Ovary (tissue), 9 donors: ENCODE measurements around the gene AP2B1. TPM values are rescaled to one million over a fixed set of nuclear protein-coding genes. Genes with fewer than 3 reads are reported as not detected.

Source experiments
- DNase-seq, 5 donors: peaks; one replicate each; pipeline ENCODE4 v3.0.0-alpha.2; 2019 to 2020
- H3K27ac ChIP-seq, 2 donors: fragments of 200-600 bp; one replicate each; pipeline versions ENCODE4 v1.5.1 to v1.8.0; 2019 to 2022
- H3K27me3 ChIP-seq: fragments of 200-600 bp; one replicate; pipeline ENCODE4 v1.8.0; 2022
- H3K36me3 ChIP-seq: fragments of 200-600 bp; sonication (generic); one replicate; pipeline ENCODE4 v1.5.1; 2019
- H3K4me1 ChIP-seq: one replicate; pipeline ENCODE4 v1.8.1; 2013; ENCODE audit warnings: mild to moderate bottlenecking, moderate library complexity; ENCODE audit not compliant: insufficient read depth
- H3K4me3 ChIP-seq: fragments of 200-600 bp; sonication (generic); one replicate; pipeline ENCODE4 v1.5.1; 2017
- H3K9me3 ChIP-seq, 2 donors: fragments of 200-600 bp in 1 of 2; sonication (generic) in 1 of 2; one replicate each; pipeline versions ENCODE4 v1.5.1 to v1.8.1; 2013 to 2019; ENCODE audit warnings: mild to moderate bottlenecking in 1 of 2, moderate library complexity in 1 of 2
- CTCF ChIP-seq, 3 donors: fragments of 450-650 bp in 2 of 3; fragments of 200-600 bp in 1 of 3; IDR thresholded peaks; one replicate each; pipeline versions ENCODE4 v1.5.1 to v1.8.0; 2016 to 2022; ENCODE audit warnings: antibody characterized with exemption in 3 of 3, mild to moderate bottlenecking in 1 of 3
- EP300 ChIP-seq: sonication (generic); formaldehyde crosslinking; IDR thresholded peaks from one replicate; pipeline ENCODE4 v1.6.1; 2017; ENCODE audit warnings: antibody characterized with exemption
- POLR2A ChIP-seq: fragments of 450-650 bp; IDR thresholded peaks from one replicate; pipeline ENCODE4 v1.6.1; 2017; ENCODE audit warnings: antibody characterized with exemption, mild to moderate bottlenecking, moderate library complexity
- WGBS, 3 donors: extraction: QIAGEN DNeasy Blood & Tissue Kit in 1 of 3; methylation state at CpG; one replicate each; pipeline versions ENCODE4 v1.1.5 to v1.1.7; 2013 to 2017; 5-methylcytosine and 5-hydroxymethylcytosine counted together
- intact Hi-C, 4 donors: fragments of 100-400 bp; cut with DNase I; formaldehyde crosslinking; loops; one replicate each; pipeline versions ENCODE4 v1.11.0 to v1.15.1; 2022 to 2023
- polyA plus RNA-seq, 2 donors: library from polyadenylated mRNA; stranded (reverse); fragments of 200-250 nt in 1 of 2; fragments of 350-450 nt in 1 of 2; fragmentation: Illumina TruSeq in 1 of 2; extraction: RNeasy Lipid Tissue Mini Kit (QIAGEN cat#74804) in 1 of 2; gene quantifications; one replicate each; pipeline ENCODE4 v1.2.3, GENCODE V29; 2013 to 2014
- small RNA-seq: library from RNA; depleted of rRNA; stranded (forward); fragments of <200 nt; gene quantifications from one replicate; pipeline ENCODE3, GENCODE V24; 2016
- total RNA-seq, 7 donors: library from RNA; depleted of rRNA in 2 of 7; stranded (reverse); fragments of >200 nt in 2 of 7; fragmentation: NEBNext Ultra II Directional in 3 of 7; extraction: Animal tissue kit (Norgen Biotek cat#: 25700) in 3 of 7; gene quantifications; one replicate each; pipeline versions ENCODE4 v1.1.0 to v1.2.4, GENCODE V29; 2016 to 2023
- donor health status: DM: no; HTN: no; CAD: no; lungs with moderate emphysema.
- donor health status: DM: no; HTN: no; CAD: no.
- donor health status: Bipolar disorder and iron deficiency.
- donor health status: DM: yes; HTN: yes; CAD: no.
- donor health status: DM: no; HTN: no; CAD: no.
- donor health status: DM: yes; HTN: yes; CAD: no.

Gene AP2B1
- total and polyA plus RNA-seq, 9 donors: 42.6 to 170 (median 139) TPM

GRCh38 chr17:35775039-35775438, 187.9 kb downstream of the AP2B1 start:
- H3K9me3 ChIP-seq: no peaks in the 10 kb centered on the region
- H3K4me3 ChIP-seq: no peak overlapping the region
- WGBS, 3 donors: 63 to 67% (median 64%) methylated on average over 5 of the region's 5 CpGs
- DNase-seq: no peak
- H3K4me1 ChIP-seq: no peaks in the 10 kb centered on the region
- H3K27ac ChIP-seq: no peak overlapping the region
- TF ChIP-seq EP300 (no peak), POLR2A (no peak), CTCF (IDR thresholded peaks at IDR 0.05) (no peak)
- no peaks in the 10 kb centered on the region for H3K27me3 ChIP-seq
- intact Hi-C loops: no loop called here
- no peaks in the 10 kb centered on the region for H3K36me3 ChIP-seq

- no peaks in the 10 kb centered on the region for H3K27me3 ChIP-seq
- H3K9me3 ChIP-seq: no peaks in the 10 kb centered on the region
- intact Hi-C loops: no loop called here
- TF ChIP-seq CTCF (IDR thresholded peaks at IDR 0.05): no peak
- no peak for TF ChIP-seq POLR2A
- no peak for TF ChIP-seq EP300
- no peak overlapping the region for H3K4me3 ChIP-seq
- no peak overlapping the region for H3K27ac ChIP-seq
- WGBS, 3 donors: 77 to 86% (median 81%) methylated on average over 6 of the region's 6 CpGs
- DNase-seq: no peak
- H3K36me3 ChIP-seq: no peaks in the 10 kb centered on the region
- H3K4me1 ChIP-seq: no peaks in the 10 kb centered on the region
These were observed 188.5 kb downstream of the AP2B1 start for GRCh38 chr17:35775583-35775982.

Small RNAs within 50 kb of the gene (small RNA-seq; reads per million reads assigned to genes)
- gene AC004134.1: not detected
- gene AC015911.1: not detected
- 84.1 reads per million, percentile 91 among the genes with 10 or more reads in this experiment for gene SNORD7

Other genes with a start within 250 kb of the AP2B1 start
- gene SLFN11, start 213.7 kb upstream of the AP2B1 start, total RNA-seq: 10 to 100 TPM; 27.7 to 75.0 (median 42.7) TPM
- gene SLFN11, start 213.7 kb upstream of the AP2B1 start, polyA plus RNA-seq: 10 to 100 TPM in 1 of 2 donors, 1 to 10 TPM in 1; 9.6 to 36.0 TPM
- 10 to 100 TPM in 2 of 7 donors, 1 to 10 TPM in 5; 7.0 to 11.3 (median 7.8) TPM for gene SLFN12, start 154.8 kb upstream of the AP2B1 start, total RNA-seq
- 10 to 100 TPM in 1 of 2 donors, 1 to 10 TPM in 1; 4.4 to 10.3 TPM for gene SLFN12, start 154.8 kb upstream of the AP2B1 start, polyA plus RNA-seq
- 10 to 100 TPM in 5 of 7 donors, 1 to 10 TPM in 2; 1.7 to 20.6 (median 14.4) TPM for gene SLFN13, start 138.6 kb upstream of the AP2B1 start, total RNA-seq
- 1 to 10 TPM in 1 of 2 donors, under 1 TPM in 1; 0.99 to 6.4 TPM for gene SLFN13, start 138.6 kb upstream of the AP2B1 start, polyA plus RNA-seq
- gene SLFN12L, start 49.6 kb upstream of the AP2B1 start, total RNA-seq: 1 to 10 TPM in 2 of 7 donors, under 1 TPM in 5; 0.23 to 1.2 (median 0.79) TPM
- gene SLFN12L, start 49.6 kb upstream of the AP2B1 start, polyA plus RNA-seq: 1 to 10 TPM in 1 of 2 donors, under 1 TPM in 1; 0.53 to 1.2 TPM
- not detected for gene SLFN14, start 26.5 kb upstream of the AP2B1 start, total RNA-seq
- not detected for gene SLFN14, start 26.5 kb upstream of the AP2B1 start, polyA plus RNA-seq
- 1 to 10 TPM; 4.0 to 9.3 (median 6.5) TPM for gene PEX12, start 8.8 kb upstream of the AP2B1 start, total RNA-seq
- 1 to 10 TPM; 6.2 to 9.8 TPM for gene PEX12, start 8.8 kb upstream of the AP2B1 start, polyA plus RNA-seq
- gene RASL10B, start 144.3 kb downstream of the AP2B1 start, total RNA-seq: 10 to 100 TPM in 1 of 7 donors, 1 to 10 TPM in 6; 5.1 to 14.8 (median 6.7) TPM
- 1 to 10 TPM; 2.3 to 4.8 TPM for gene RASL10B, start 144.3 kb downstream of the AP2B1 start, polyA plus RNA-seq
- gene GAS2L2, start 165.9 kb downstream of the AP2B1 start, total RNA-seq: 1 to 10 TPM in 2 of 7 donors, under 1 TPM in 3, not detected in 2; 0.37 to 9.0 (median 0.62) TPM
- gene GAS2L2, start 165.9 kb downstream of the AP2B1 start, polyA plus RNA-seq: under 1 TPM in 1 of 2 donors, not detected in 1; 0.02 TPM
- not detected for gene C17orf50, start 173.6 kb downstream of the AP2B1 start, total RNA-seq
- not detected for gene C17orf50, start 173.6 kb downstream of the AP2B1 start, polyA plus RNA-seq
- 10 to 100 TPM in 1 of 7 donors, 1 to 10 TPM in 4, under 1 TPM in 2; 0.25 to 33.3 (median 3.3) TPM for gene MMP28, start 208.3 kb downstream of the AP2B1 start, total RNA-seq
- 1 to 10 TPM; 5.9 to 7.1 TPM for gene MMP28, start 208.3 kb downstream of the AP2B1 start, polyA plus RNA-seq
- gene TAF15, start 222.2 kb downstream of the AP2B1 start, total RNA-seq: 100 to 1,000 TPM in 5 of 7 donors, 10 to 100 TPM in 2; 30.2 to 162 (median 126) TPM
- 100 to 1,000 TPM in 1 of 2 donors, 10 to 100 TPM in 1; 88.9 to 223 TPM for gene TAF15, start 222.2 kb downstream of the AP2B1 start, polyA plus RNA-seq